Left lobe of liver (tissue), 2 donors: ENCODE measurements around the gene SGPP1. TPM values are rescaled to one million over a fixed set of nuclear protein-coding genes. Genes with fewer than 3 reads are reported as not detected.
"Not testable (repeated sequence)": the region's sequence is repeated elsewhere in the genome, so short reads cannot be mapped to it uniquely, and the experiment has no call there.

ENCODE experiments used
- ATAC-seq: fragments of 200-7000 bp; cut with Tn5 transposase; one replicate; pipeline ENCODE4 v1.9.1; 2020; ENCODE audit warnings: mild to moderate bottlenecking, moderate library complexity
- DNase-seq: peaks from one replicate; pipeline ENCODE4 v3.0.0-alpha.2; 2020; ENCODE audit warnings: low spot score
- total RNA-seq: library from RNA; stranded (reverse); gene quantifications from one replicate; pipeline ENCODE4 v1.2.1, GENCODE V29; 2021
- donor health status: DM: no; HTN: no; CAD: no; lungs with moderate emphysema.
- donor health status: DM: no; HTN: yes; CAD: no.

The SGPP1 gene
- total RNA-seq, 1 donor from 2014 or later = 15.5 TPM

- DNase-seq = no peak
- ATAC-seq = peak; percentile 5
Measured at GRCh38 chr14:63726499-63726898, 1.4 kb downstream of the SGPP1 start.

DNA sequence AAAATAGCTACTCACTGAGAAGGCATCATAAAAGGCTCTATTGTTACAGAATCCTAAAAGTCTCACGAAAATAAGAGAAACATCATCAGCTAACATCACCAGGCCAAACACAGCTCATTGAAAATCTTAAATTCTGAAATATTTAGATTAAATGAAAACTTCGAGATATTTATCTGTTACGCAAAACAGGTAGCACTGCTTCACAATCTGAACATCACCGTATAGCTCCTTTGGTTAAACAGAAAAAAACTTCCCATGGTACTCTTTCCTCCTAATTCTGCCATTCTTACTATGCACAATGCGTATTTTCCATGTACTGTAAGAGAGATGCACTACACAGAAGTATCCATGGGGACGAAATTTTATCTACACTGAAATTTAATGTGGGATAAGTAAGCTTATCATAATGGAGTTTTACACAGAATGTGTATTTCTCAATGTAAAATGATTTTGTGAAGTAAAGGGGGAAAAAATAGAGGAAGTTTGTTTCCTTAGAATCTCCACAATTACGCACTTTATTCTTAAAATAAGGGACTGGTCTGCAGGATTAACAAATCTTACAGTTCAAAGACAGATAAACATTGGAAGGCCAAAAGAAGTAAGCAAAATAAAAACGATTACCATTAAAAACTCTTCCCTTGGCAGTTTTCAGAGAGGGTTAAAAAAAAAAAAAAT is 1.9 kb downstream of the SGPP1 start:
- DNase-seq (no peak), ATAC-seq (no peak)

DNA sequence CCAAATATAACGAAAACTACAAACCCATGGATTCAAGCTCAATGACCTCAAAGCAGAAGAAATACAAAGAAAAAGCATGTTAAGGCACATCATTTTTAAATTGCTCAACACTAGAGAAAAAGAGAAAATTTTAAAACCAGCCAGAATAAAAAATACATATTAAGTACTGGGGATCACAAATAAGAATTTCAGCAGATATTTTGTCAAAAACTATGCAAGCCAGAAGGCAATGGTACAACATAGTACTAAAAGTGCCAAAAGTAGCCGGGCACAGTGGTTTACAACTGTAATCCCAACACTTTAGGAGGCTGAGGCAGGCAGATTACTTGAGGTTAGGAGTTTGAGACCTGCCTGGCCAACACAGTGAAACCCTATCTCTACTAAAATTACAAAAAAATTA is 10.2 kb downstream of the SGPP1 start:
- ATAC-seq (no peak), DNase-seq (no peak)

GRCh38 chr14:63715360-63715759 is 12.5 kb downstream of the SGPP1 start:
- ATAC-seq (no peak), DNase-seq (no peak)

GRCh38 chr14:63713764-63714163 is 14.1 kb downstream of the SGPP1 start:
- no peak for ATAC-seq

GRCh38 chr14:63713058-63713457 is 14.8 kb downstream of the SGPP1 start:
- no peak for ATAC-seq
- no peak for DNase-seq

More at GRCh38 chr14:63713764-63714163, 14.1 kb downstream of the SGPP1 start:
- no peak for DNase-seq

- ATAC-seq = no peak
- DNase-seq = no peak
Measured at GRCh38 chr14:63712123-63712522, 15.7 kb downstream of the SGPP1 start.

DNA sequence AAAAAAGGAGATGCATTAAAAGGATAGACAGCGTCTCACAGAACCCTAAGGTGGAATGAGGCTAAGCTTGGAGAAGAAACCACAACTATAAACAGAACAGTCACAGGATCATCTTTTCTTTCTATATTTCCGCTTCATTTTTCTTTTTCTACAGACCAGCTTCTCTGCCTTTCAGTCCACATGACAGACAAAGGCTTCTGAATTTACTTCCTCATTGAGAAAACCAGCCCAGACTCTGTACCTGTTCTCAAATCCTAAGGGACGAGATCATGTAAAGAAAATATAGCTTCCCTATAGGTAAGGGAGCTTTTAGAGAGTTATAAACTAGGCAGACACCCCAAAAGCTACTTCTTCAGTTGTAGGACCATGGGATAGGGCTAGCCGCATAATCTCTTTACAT is 17.4 kb downstream of the SGPP1 start:
- DNase-seq = no peak
- ATAC-seq = no peak

DNA sequence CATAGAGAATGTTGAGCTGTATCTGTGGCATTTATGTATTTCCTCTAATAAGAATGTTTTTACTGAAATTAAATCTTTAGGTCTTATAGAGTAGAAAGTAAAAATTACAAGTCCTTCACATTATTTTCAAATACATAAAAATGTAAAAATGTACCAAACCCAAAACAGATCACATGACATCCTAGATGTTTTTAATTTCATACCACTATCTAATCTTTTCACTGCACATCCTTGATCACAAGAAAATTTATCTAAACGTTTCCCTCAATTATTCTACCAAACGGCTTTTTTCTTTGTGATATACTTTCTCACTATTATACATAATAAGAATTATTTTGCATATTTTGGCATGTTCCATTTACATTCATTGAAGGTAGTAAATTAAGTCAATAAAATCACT is 18.3 kb downstream of the SGPP1 start:
- no peak for DNase-seq
- no peak for ATAC-seq

- DNase-seq = no peak
Measured at GRCh38 chr14:63707216-63707615, 20.6 kb downstream of the SGPP1 start.

GRCh38 chr14:63705561-63706070 is 22.2 kb downstream of the SGPP1 start:
- ATAC-seq (no peak), DNase-seq (no peak)

More at GRCh38 chr14:63707216-63707615, 20.6 kb downstream of the SGPP1 start:
- ATAC-seq = no peak

DNA sequence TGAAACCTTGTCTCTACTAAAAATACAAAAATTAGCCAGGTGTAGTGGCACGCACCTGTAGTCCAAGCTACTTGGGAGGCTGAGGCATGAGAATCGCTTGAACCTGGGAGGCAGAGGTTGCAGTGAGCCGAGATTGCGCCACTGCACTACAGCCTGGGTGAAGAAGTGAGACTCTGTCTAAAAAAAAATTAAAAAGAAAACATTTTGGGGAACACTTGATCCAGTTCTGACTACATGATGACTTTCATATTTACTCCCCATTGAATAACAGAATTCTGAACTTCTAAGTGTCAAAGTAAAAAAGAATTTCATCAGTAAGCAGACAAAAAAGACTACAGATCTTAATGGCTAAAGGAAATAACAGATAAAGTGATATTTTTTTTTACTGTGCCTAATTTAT is 25.3 kb downstream of the SGPP1 start:
- DNase-seq, ATAC-seq: not testable (repeated sequence)

DNA sequence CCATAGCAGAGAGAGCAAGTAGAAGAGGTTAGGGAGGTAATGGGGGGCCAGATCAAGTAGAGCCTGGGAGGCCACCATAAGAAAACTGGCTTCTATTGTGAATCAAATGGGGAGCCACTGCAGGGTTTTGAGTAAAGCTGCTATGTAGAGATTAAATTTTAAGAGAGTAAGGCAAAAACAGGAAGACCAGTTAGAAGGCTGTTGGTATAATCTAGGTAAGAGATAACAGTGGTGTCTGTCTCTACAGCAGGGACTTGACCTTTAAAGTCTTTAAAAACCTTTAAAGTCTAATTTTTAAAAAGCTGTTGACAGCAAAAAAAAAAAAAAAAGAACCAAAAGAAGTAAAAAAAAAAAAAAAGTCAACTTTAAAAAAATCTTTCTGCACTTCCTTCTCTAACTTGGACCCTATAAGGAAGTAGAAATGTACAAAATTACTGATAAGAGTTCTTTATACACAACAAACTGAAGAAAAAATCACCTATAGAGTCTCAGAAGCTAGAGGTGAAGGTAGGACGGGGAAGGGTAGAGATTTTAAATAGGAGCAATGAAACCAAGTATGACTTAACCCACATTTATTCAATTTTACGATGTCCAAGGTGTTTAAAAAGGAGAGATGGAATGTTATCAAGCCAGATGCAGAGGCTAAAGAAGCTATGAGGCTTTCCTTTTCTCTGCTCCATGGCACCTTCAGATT is 26.1 kb downstream of the SGPP1 start:
- DNase-seq (no peak), ATAC-seq (no peak)

DNA sequence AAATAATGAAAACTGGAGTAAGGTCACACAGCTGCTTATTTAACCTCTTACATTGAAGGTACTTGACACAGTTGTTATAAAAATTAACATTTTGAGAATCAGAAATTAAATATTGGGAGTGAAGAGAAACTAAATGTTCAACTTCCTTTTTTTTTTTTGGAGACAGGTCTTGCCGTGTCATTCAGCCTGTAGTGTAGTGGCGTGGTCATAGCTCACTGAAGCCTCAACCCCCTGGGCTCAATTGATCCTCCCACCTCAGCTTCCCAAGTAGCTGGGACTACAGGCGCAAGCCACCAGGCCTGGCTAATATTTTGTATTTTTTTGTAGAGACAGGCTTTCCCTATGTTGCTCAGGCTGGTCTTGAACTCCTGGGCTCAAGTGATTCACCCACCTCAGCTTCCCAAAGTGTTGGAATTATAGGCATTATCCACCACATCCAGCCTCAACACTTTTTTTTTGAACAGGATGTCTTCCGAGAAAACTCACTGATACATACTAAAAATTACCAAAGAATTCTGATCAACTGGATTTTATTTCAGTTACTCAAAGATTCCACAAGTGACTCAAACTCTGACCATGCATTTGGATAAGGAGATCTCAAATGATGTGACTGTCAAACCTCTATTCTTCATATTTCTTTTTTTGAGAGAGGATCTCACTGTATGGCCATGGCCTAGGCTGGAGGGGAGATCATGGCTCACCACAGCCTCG is 35.4 kb downstream of the SGPP1 start:
- ATAC-seq (no peak), DNase-seq (no peak)

DNA sequence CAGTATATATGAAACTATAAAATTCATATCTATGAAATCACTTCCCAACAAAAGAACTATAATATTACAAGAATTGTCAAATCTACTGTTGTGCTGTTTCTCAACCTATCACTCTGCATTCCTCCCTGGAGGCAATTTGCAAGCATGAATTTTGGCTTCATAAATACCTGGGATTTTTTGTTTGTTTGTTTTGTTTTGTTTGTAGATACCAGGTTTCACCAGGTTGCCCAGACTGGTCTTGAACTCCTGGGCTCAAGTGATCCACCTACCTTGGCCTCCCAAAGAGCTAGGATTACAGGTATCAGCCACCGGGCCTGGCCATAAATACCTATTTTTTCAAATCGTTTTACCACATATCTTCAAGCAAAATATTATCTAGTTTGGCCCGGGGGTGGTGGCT is 38.7 kb downstream of the SGPP1 start:
- DNase-seq = no peak
- ATAC-seq = no peak

- no peak for ATAC-seq
- DNase-seq = no peak
Measured at GRCh38 chr14:63686926-63687325, 40.9 kb downstream of the SGPP1 start.

GRCh38 chr14:63685401-63685800 is 42.5 kb downstream of the SGPP1 start:
- DNase-seq (no peak), ATAC-seq (no peak)

GRCh38 chr14:63682727-63683593 is 44.9 kb downstream of the SGPP1 start:
- DNase-seq (no peak), ATAC-seq (no peak)

- DNase-seq (no peak), ATAC-seq (no peak)
Measured at GRCh38 chr14:63678536-63678935, 49.3 kb downstream of the SGPP1 start.

DNA sequence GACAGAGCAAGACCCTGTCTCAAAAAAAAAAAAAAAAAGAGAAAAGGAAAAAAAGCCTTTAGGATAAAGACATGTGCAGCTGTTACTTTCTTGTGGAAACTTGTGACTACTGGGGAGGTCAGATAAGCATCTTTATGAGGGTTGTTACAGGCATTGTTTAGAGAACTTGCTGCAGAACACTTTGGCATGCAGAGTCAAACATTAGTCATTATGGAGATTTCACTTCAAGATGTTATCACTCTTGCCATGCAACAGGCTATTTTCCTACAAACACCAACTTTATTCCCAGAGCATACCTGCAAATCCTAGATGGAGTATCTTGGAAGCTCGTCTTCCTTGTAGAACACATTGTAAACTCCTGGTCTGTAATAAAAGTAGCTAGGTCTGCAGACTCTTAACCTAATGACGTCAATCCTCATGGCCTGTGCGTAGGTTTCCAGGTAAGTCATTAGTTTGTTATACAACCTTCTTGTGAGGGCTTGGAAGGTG is 49.9 kb downstream of the SGPP1 start:
- DNase-seq = no peak
- no peak for ATAC-seq

DNA sequence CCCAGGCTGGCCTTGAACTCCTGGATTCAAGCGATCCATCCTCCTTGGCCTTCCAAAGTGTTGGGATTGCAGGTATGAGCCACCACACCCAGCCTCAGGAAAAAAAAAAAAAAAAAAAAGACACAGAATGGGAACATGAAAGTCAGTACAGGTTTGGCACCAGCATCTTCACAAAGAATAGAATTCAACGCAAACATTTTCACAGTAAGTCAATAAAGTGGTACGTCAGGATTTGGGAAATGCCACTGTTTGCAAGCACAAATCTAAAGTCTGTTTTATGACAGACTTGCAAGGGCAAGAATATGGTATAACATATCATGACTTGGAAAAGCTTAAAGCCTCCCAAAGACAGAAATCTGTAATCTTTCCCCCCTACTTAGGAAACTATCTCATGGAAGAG is 51.2 kb downstream of the SGPP1 start:
- ATAC-seq = no peak
- DNase-seq = no peak
